GM20431 (cell line): ENCODE results near the gene CDC42EP3.

ENCODE experiments used
- in situ Hi-C: fragments of 300-500 bp; cut with MseI, MboI; formaldehyde crosslinking; loops from one replicate; pipeline ENCODE4 v1.15.0; 2020; ENCODE audit warnings: low sequenced_read_pairs; ENCODE audit not compliant: unreplicated experiment

CDC42EP3 gene

GRCh38 chr2:37622450-37623100 lies 48.9 kb downstream of the CDC42EP3 start:
- in situ Hi-C loops = no loop called here

GRCh38 chr2:37621199-37621598 lies 50.2 kb downstream of the CDC42EP3 start:
- in situ Hi-C loops = no loop called here

- in situ Hi-C loops = no loop called here
Observed at GRCh38 chr2:37619959-37620300, 51.5 kb downstream of the CDC42EP3 start.

GRCh38 chr2:37619230-37619958 lies 52.0 kb downstream of the CDC42EP3 start:
- in situ Hi-C loops = no loop called here

- in situ Hi-C loops = no loop called here
Observed at GRCh38 chr2:37618326-37618725, 53.1 kb downstream of the CDC42EP3 start.

GRCh38 chr2:37617119-37617892 lies 54.1 kb downstream of the CDC42EP3 start:
- in situ Hi-C loops = no loop called here

GRCh38 chr2:37616677-37617005 lies 54.8 kb downstream of the CDC42EP3 start:
- in situ Hi-C loops = no loop called here

GRCh38 chr2:37615804-37616676 lies 55.4 kb downstream of the CDC42EP3 start:
- in situ Hi-C loops = no loop called here

- in situ Hi-C loops = no loop called here
Observed at GRCh38 chr2:37614061-37614738, 57.2 kb downstream of the CDC42EP3 start.

- in situ Hi-C loops = no loop called here
Observed at GRCh38 chr2:37612382-37612781, 59.1 kb downstream of the CDC42EP3 start.

GRCh38 chr2:37610638-37611289 lies 60.7 kb downstream of the CDC42EP3 start:
- in situ Hi-C loops = no loop called here

- in situ Hi-C loops = no loop called here
Observed at GRCh38 chr2:37609782-37610181, 61.7 kb downstream of the CDC42EP3 start.

- in situ Hi-C loops = no loop called here
Observed at GRCh38 chr2:37604716-37605115, 66.7 kb downstream of the CDC42EP3 start.

- in situ Hi-C loops = no loop called here
Observed at GRCh38 chr2:37602702-37603101, 68.7 kb downstream of the CDC42EP3 start.

- in situ Hi-C loops = no loop called here
Observed at GRCh38 chr2:37602040-37602439, 69.4 kb downstream of the CDC42EP3 start.

- in situ Hi-C loops = no loop called here
Observed at GRCh38 chr2:37601569-37601968, 69.9 kb downstream of the CDC42EP3 start.

GRCh38 chr2:37600735-37601134 lies 70.7 kb downstream of the CDC42EP3 start:
- in situ Hi-C loops = no loop called here

GRCh38 chr2:37599688-37600525 lies 71.5 kb downstream of the CDC42EP3 start:
- in situ Hi-C loops = no loop called here
